Endothelial cell of umbilical vein (primary cell): ENCODE results near the gene MRPL44. TPM values are rescaled to one million over a fixed set of nuclear protein-coding genes. Genes with fewer than 3 reads are reported as not detected.

Experiments used
- BruUV-seq: library from RNA; stranded (reverse); fragments of 400-500 nt; replicated peaks from 2 replicates; lab custom pipeline; 2021; lab: Mats Ljungman, UMichigan
- CTCF ChIA-PET: fragments of 300-600, 350-600 bp; sonication (Branson Sonifier 250); formaldehyde crosslinking; loops from one replicate; lab custom pipeline; 2021; ENCODE audit warnings: antibody characterized with exemption, inconsistent platforms; lab: Charles Lee
- POLR2A ChIA-PET: fragments of 300-600, 350-600 bp; sonication (Branson Sonifier 250); formaldehyde crosslinking; loops from one replicate; lab custom pipeline; 2021; ENCODE audit warnings: antibody characterized with exemption, inconsistent platforms; lab: Charles Lee
- DNase-seq: peaks from one replicate; pipeline ENCODE4 v3.0.0-alpha.2; 2011; ENCODE audit warnings: low read depth, low spot score
- FAIRE-seq: peaks from 2 replicates; lab custom pipeline; 2011; peaks lifted over from hg19 to GRCh38; lab: Jason Lieb, UNC
- H2AFZ ChIP-seq: 2 replicates; pipeline ENCODE4 v1.6.0; 2012; ENCODE audit warnings: low read depth, low read length, control low read depth, inconsistent platforms
- H3K27ac ChIP-seq: 2 replicates; pipeline ENCODE4 v1.5.1; 2011; ENCODE audit warnings: low read depth, mild to moderate bottlenecking, control low read depth, low read length, moderate library complexity; ENCODE audit not compliant: insufficient read depth
- H3K27me3 ChIP-seq, 2 experiments: 2 replicates each; pipeline versions ENCODE4 v1.6.0 to v1.6.1; 2011; ENCODE audit warnings: low read length in 2 of 2, mixed read lengths in 1 of 2; ENCODE audit not compliant: control insufficient read depth in 2 of 2, insufficient read depth in 2 of 2
- H3K36me3 ChIP-seq, 2 experiments: 2 replicates in 1 of 2; 3 replicates in 1 of 2; pipeline ENCODE4 v1.5.1; 2011; ENCODE audit warnings: low read length in 2 of 2, mild to moderate bottlenecking in 1 of 2, moderate library complexity in 1 of 2; ENCODE audit not compliant: control insufficient read depth in 2 of 2, insufficient read depth in 2 of 2; ENCODE audit errors: extremely low read depth in 1 of 2
- H3K4me1 ChIP-seq: 3 replicates; pipeline ENCODE4 v1.5.1; 2011; ENCODE audit warnings: mild to moderate bottlenecking, low read length; ENCODE audit not compliant: control insufficient read depth, insufficient read depth; ENCODE audit errors: extremely low read depth
- H3K4me2 ChIP-seq: 2 replicates; pipeline ENCODE4 v1.6.1; 2011; ENCODE audit warnings: low read length, control low read depth, mixed read lengths; ENCODE audit not compliant: insufficient read depth
- H3K4me3 ChIP-seq, 3 experiments: fragments of 200-600 bp in 1 of 3; sonication (generic), shearing (Covaris generic) in 1 of 3; replicated peaks in 1 of 3; 2 replicates each; pipeline ENCODE4 v1.5.1; 2011 to 2016; ENCODE audit warnings: control low read depth in 3 of 3, low read length in 3 of 3, mild to moderate bottlenecking in 2 of 3, inconsistent platforms in 1 of 3, low read depth in 1 of 3, moderate library complexity in 1 of 3; ENCODE audit not compliant: insufficient read depth in 1 of 3
- H3K79me2 ChIP-seq: 2 replicates; pipeline ENCODE4 v1.6.0; 2012; ENCODE audit warnings: low read length, inconsistent platforms; ENCODE audit not compliant: control insufficient read depth, insufficient read depth
- H3K9ac ChIP-seq: replicated peaks from 2 replicates; pipeline ENCODE3; 2011; ENCODE audit warnings: low read length, control low read depth; ENCODE audit not compliant: insufficient read depth; ENCODE audit errors: extremely low read depth
- H3K9me1 ChIP-seq: replicated peaks from 3 replicates; pipeline ENCODE4 v1.6.0; 2011; ENCODE audit warnings: mild to moderate bottlenecking, low read length; ENCODE audit not compliant: control insufficient read depth, insufficient read depth; ENCODE audit errors: extremely low read depth
- H3K9me3 ChIP-seq: replicated peaks from 2 replicates; pipeline ENCODE4 v1.5.1; 2012; ENCODE audit warnings: low read length, inconsistent platforms; ENCODE audit not compliant: control insufficient read depth, insufficient read depth
- H4K20me1 ChIP-seq: replicated peaks from 2 replicates; pipeline ENCODE3; 2011; ENCODE audit warnings: mild to moderate bottlenecking, low read length; ENCODE audit not compliant: control insufficient read depth, insufficient read depth; ENCODE audit errors: extremely low read depth
- EZH2 ChIP-seq: IDR thresholded peaks from 2 replicates; pipeline ENCODE4 v1.6.1; 2012; ENCODE audit warnings: borderline replicate concordance, low read depth, mild to moderate bottlenecking, moderate library complexity, low read length, inconsistent platforms; ENCODE audit not compliant: severe bottlenecking
- FOS ChIP-seq: IDR thresholded peaks from 2 replicates; pipeline ENCODE4 v1.6.1; 2011; ENCODE audit warnings: mild to moderate bottlenecking, low read length, moderate library complexity, borderline replicate concordance; ENCODE audit not compliant: insufficient read depth
- GATA2 ChIP-seq: IDR thresholded peaks from 2 replicates; pipeline ENCODE4 v1.7.0; 2011; ENCODE audit warnings: low read depth, mild to moderate bottlenecking, moderate library complexity, mixed read lengths, low read length; ENCODE audit not compliant: insufficient read length, insufficient read depth
- JUN ChIP-seq: IDR thresholded peaks from 2 replicates; pipeline ENCODE4 v1.6.1; 2011; ENCODE audit warnings: borderline replicate concordance, low read depth; ENCODE audit not compliant: insufficient read length, insufficient read depth
- POLR2A ChIP-seq: IDR thresholded peaks from 2 replicates; pipeline ENCODE4 v1.6.1; 2012; ENCODE audit warnings: low read depth, mild to moderate bottlenecking, control low read depth, low read length
- dilution Hi-C: fragments of 300-500 bp; cut with MboI; formaldehyde crosslinking; loops from one replicate; pipeline ENCODE4 v1.15.0; 2019; ENCODE audit warnings: low sequenced_read_pairs; ENCODE audit not compliant: extremely low pct_ligation_motif_present
- intact Hi-C: fragments of 100-400 bp; cut with micrococcal nuclease; formaldehyde crosslinking; loops from one replicate; pipeline ENCODE4 v1.10.0; 2022
- polyA plus RNA-seq, 4 experiments: library from polyadenylated mRNA; depleted of rRNA in 3 of 4; stranded (reverse) in 3 of 4; unstranded in 1 of 4; fragments of >200 nt; gene quantifications; 2 replicates each; pipeline versions ENCODE4 v1.2.1 to v1.2.3, GENCODE V29; 2011 to 2012; ENCODE audit warnings: missing spikeins in 1 of 4
- total RNA-seq: library from RNA; stranded (reverse); gene quantifications from 2 replicates; pipeline ENCODE4 v1.2.3, GENCODE V29; 2021
- TF ChIP-seq, protein P1 (sequence below), 2 donors: IDR thresholded peaks; 1 replicate in 1 of 2; 2 replicates in 1 of 2; pipeline ENCODE4 v1.5.1; 2011; ENCODE audit warnings: low read length in 2 of 2, mild to moderate bottlenecking in 2 of 2, moderate library complexity in 2 of 2, control low read depth in 1 of 2, inconsistent platforms in 1 of 2, low read depth in 1 of 2; ENCODE audit not compliant: insufficient read depth in 1 of 2; ENCODE audit errors: extremely low read depth in 1 of 2
- TF ChIP-seq, protein P2 (sequence below): IDR thresholded peaks from 2 replicates; pipeline ENCODE4 v1.6.1; 2011; ENCODE audit not compliant: insufficient read depth, insufficient read length

MRPL44 gene
- total and polyA plus RNA-seq, 2 donors (not counting 3 experiments of a cell fraction or from before 2014, with no cell fraction given): 19.2 to 27.7 TPM

DNA sequence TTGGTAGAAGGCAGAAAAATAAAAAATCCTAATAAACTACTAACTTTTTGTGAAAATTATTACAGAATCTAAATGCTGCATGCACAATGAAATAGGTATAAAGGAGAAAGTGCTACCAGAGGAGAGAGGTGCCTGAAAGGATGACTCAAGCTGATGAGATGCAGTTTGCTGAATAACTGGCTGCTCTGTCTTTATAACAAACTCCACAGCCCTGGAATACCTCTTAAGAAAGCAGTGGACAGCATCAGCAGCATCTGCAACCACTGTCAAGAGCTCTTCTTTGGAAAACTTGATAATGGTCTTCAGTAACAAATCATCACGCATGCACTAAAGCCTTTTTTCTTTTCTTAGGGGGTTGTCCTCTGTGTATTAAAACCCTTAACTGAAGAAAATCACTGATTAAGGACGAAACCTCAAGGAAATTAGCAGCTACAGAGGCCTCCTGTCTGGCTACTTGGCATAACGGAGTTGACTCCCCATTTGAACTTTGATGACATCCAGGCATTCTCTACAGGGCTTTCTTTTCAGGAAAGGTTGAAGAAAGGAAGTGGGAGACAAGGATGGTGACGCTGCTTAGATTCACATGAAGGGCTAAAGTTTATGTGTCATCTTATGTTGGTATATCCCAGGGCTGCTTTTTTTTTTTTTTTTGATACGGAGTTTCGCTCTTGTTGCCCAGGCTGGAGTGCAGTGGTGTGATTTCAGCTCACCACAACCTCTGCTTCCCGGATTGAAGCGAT lies 40.9 kb upstream of the MRPL44 start:
- FAIRE-seq (no peak), DNase-seq (no peak)
- H3K79me2 ChIP-seq: peaks cover 67% of the 10 kb centered on the region
- H3K27ac ChIP-seq: no peak overlapping the region
- H3K9me3 ChIP-seq: no peaks in the 10 kb centered on the region
- no peak overlapping the region for H3K4me3 ChIP-seq
- TF ChIP-seq FOS: no peak
- TF ChIP-seq JUN: no peak
- no peak for TF ChIP-seq POLR2A
- TF ChIP-seq, protein P1, sequence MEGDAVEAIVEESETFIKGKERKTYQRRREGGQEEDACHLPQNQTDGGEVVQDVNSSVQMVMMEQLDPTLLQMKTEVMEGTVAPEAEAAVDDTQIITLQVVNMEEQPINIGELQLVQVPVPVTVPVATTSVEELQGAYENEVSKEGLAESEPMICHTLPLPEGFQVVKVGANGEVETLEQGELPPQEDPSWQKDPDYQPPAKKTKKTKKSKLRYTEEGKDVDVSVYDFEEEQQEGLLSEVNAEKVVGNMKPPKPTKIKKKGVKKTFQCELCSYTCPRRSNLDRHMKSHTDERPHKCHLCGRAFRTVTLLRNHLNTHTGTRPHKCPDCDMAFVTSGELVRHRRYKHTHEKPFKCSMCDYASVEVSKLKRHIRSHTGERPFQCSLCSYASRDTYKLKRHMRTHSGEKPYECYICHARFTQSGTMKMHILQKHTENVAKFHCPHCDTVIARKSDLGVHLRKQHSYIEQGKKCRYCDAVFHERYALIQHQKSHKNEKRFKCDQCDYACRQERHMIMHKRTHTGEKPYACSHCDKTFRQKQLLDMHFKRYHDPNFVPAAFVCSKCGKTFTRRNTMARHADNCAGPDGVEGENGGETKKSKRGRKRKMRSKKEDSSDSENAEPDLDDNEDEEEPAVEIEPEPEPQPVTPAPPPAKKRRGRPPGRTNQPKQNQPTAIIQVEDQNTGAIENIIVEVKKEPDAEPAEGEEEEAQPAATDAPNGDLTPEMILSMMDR (IDR thresholded peaks at IDR 0.05; ENCODE audit: extremely low read depth in 1 of 2, insufficient read depth in 1 of 2, low read depth in 1 of 2, low read length in 2 of 2): no peak
- TF ChIP-seq GATA2: no peak
- TF ChIP-seq EZH2: no peak
- TF ChIP-seq, protein P2, sequence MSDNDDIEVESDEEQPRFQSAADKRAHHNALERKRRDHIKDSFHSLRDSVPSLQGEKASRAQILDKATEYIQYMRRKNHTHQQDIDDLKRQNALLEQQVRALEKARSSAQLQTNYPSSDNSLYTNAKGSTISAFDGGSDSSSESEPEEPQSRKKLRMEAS: no peak
- no peaks in the 10 kb centered on the region for H3K27me3 ChIP-seq
- no peak overlapping the region for H3K9ac ChIP-seq
- ChIA-PET POLR2A (no interaction called here), CTCF (no interaction called here)
- H3K9me1 ChIP-seq: no peaks in the 10 kb centered on the region
- dilution Hi-C loops (no loop called here), intact Hi-C loops (no loop called here)
- H3K36me3 ChIP-seq: peaks cover 3 to 8% of the 10 kb centered on the region in 2 experiments
- H4K20me1 ChIP-seq: peaks cover 3% of the 10 kb centered on the region
- H2AFZ ChIP-seq: no peak overlapping the region
- H3K4me1 ChIP-seq: peaks cover 32% of the 10 kb centered on the region
- no TSS peak for BruUV-seq
- H3K4me2 ChIP-seq: no peak overlapping the region
